Heart right ventricle (tissue), 16 donors: ENCODE results near the gene TNFAIP8L3. TPM values are rescaled to one million over a fixed set of nuclear protein-coding genes. Genes with fewer than 3 reads are reported as not detected.

Experiments used
- ATAC-seq, 8 donors: fragments of 200-7000 bp; cut with Tn5 transposase; one replicate each; pipeline ENCODE4 v1.9.1; 2020; ENCODE audit warnings: mild to moderate bottlenecking in 8 of 8, moderate library complexity in 8 of 8, moderate number of reproducible peaks in 1 of 8
- DNase-seq, 2 donors: peaks; one replicate each; pipeline ENCODE4 v3.0.0-alpha.2; 2020
- H3K27ac ChIP-seq, 10 donors: fragments of 200-600 bp; sonication (generic) in 2 of 10; one replicate each; pipeline versions ENCODE4 v1.5.0 to v1.8.0; 2020 to 2022; ENCODE audit warnings: mild to moderate bottlenecking in 3 of 10
- H3K27me3 ChIP-seq, 7 donors: fragments of 200-600 bp; one replicate each; pipeline ENCODE4 v1.8.0; 2021 to 2022; ENCODE audit warnings: mild to moderate bottlenecking in 2 of 7
- H3K36me3 ChIP-seq, 9 donors: fragments of 200-600 bp; sonication (generic) in 1 of 9; one replicate each; pipeline versions ENCODE4 v1.5.0 to v1.8.0; 2020 to 2022; ENCODE audit warnings: mild to moderate bottlenecking in 2 of 9
- H3K4me1 ChIP-seq, 9 donors: fragments of 200-600 bp; sonication (generic) in 1 of 9; one replicate each; pipeline versions ENCODE4 v1.5.0 to v1.8.0; 2020 to 2022; ENCODE audit warnings: mild to moderate bottlenecking in 4 of 9
- H3K4me3 ChIP-seq, 10 donors: fragments of 200-600 bp; sonication (generic) in 2 of 10; one replicate each; pipeline versions ENCODE4 v1.5.0 to v1.8.0; 2020 to 2022; ENCODE audit warnings: mild to moderate bottlenecking in 7 of 10, moderate library complexity in 2 of 10
- H3K9me3 ChIP-seq, 11 donors: fragments of 200-600 bp in 10 of 11; sonication (generic) in 2 of 11; one replicate each; pipeline versions ENCODE4 v1.5.0 to v1.8.0; 2013 to 2022; ENCODE audit warnings: mild to moderate bottlenecking in 2 of 11, control low read depth in 1 of 11, moderate library complexity in 1 of 11
- WGBS, 2 donors: extraction: QIAGEN DNeasy Blood & Tissue Kit; methylation state at CpG; one replicate each; pipeline ENCODE4 v1.1.7; 2013; ENCODE audit warnings: inconsistent platforms in 1 of 2; 5-methylcytosine and 5-hydroxymethylcytosine counted together
- intact Hi-C, 10 donors: fragments of 100-400 bp; cut with DNase I; formaldehyde crosslinking; loops; one replicate each; pipeline versions ENCODE4 v1.11.1 to v1.14.2; 2022
- polyA plus RNA-seq, 2 donors: library from polyadenylated mRNA; stranded (reverse); fragments of 200-250 nt; gene quantifications; one replicate each; pipeline ENCODE4 v1.2.3, GENCODE V29; 2013
- total RNA-seq, 10 donors: library from RNA; stranded (reverse); fragmentation: NEBNext Ultra II Directional in 3 of 10; extraction: Animal tissue kit (Norgen Biotek cat#: 25700) in 3 of 10; gene quantifications; one replicate each; pipeline versions ENCODE4 v1.2.1 to v1.2.4, GENCODE V29; 2021 to 2023
- TF ChIP-seq, protein P1 (sequence below), 9 donors: fragments of 200-600 bp; sonication (generic) in 2 of 9; IDR thresholded peaks; one replicate each; pipeline versions ENCODE4 v1.5.0 to v1.8.0; 2021 to 2022; ENCODE audit warnings: antibody characterized with exemption in 9 of 9, mild to moderate bottlenecking in 5 of 9, moderate library complexity in 1 of 9
- donor health status: Arrhythmogenic right ventricular cardiomyopathy.
- donor health status: ischemic (EF 13 %, LVEDD 7.1; RV severe dilation, severe dysfunction).
- donor health status: healthy with polysubstance abuse.
- donor health status: DM: no; HTN: yes; CAD: no.
- donor health status: DM: no; HTN: no; CAD: no.
- donor health status: ischemic (EF 25% LVEDD 6.9; RV normal size, moderate dysfunction).
- donor health status: ischemic (EF 25% LVEDD 5.7; RV mildly dilated, moderate dysfunction).
- donor health status: healthy.
- donor health status: DM: yes; HTN: yes; CAD: no.
- donor health status: Ischemic cardiomyopathy.
- donor health status: ischemic (EF 35%, LVEDD 5.7; RV mildly dilated, moderate dysfunction).
- donor health status: nonischemic (EF 11% LVEDD 7.7; RV severe dilation, severe dysfunction).
- donor health status: DM: yes; HTN: yes; CAD: no.
- donor health status: PGD.
- donor health status: ischemic (EF 29% LVEDD 5.4; RV normal size, mild dysfunction).
- donor health status: nonischemic (EF 23%, LVEDD 6.1; RV moderate dilation, normal function).

Gene TNFAIP8L3
- total and polyA plus RNA-seq, 12 donors, result 1.3 to 14.4 (median 3.4) TPM

DNA sequence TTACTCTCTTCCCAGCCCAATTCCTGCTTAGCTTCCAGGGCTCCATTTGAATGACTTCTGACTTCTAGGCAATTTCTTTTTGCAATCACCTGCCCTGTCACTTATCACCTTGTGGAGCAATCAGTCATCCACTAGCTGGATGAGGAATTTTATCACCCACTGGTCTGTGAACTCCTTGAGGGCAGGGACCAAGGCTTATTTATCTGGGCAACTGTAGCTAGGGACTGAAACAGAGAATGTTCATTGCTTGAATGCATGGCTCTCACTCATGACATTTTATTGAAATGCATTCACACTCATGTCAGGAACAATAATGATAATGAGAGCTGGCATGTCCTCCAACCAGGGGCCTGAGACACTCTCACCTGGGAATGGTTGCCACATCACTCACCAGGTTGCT lies 15.5 kb downstream of the TNFAIP8L3 start:
- DNase-seq (no peak), ATAC-seq (peak in 2 of 8 donors; percentile 20 to 63)
- H3K4me1 ChIP-seq, result peaks cover 0 to 35% (median 14%) of the 10 kb centered on the region in 9 donors
- peak overlapping the region in 1 of 10 donors; percentile 30 for H3K27ac ChIP-seq
- intact Hi-C loops, result loop anchor here in 1 of 10 donors (10.0 kb wide), 1 partner anchor 56 kb away; no protein-coding TSS in a partner anchor
- H3K9me3 ChIP-seq, result no peaks in the 10 kb centered on the region
- TF ChIP-seq, protein P1, sequence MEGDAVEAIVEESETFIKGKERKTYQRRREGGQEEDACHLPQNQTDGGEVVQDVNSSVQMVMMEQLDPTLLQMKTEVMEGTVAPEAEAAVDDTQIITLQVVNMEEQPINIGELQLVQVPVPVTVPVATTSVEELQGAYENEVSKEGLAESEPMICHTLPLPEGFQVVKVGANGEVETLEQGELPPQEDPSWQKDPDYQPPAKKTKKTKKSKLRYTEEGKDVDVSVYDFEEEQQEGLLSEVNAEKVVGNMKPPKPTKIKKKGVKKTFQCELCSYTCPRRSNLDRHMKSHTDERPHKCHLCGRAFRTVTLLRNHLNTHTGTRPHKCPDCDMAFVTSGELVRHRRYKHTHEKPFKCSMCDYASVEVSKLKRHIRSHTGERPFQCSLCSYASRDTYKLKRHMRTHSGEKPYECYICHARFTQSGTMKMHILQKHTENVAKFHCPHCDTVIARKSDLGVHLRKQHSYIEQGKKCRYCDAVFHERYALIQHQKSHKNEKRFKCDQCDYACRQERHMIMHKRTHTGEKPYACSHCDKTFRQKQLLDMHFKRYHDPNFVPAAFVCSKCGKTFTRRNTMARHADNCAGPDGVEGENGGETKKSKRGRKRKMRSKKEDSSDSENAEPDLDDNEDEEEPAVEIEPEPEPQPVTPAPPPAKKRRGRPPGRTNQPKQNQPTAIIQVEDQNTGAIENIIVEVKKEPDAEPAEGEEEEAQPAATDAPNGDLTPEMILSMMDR (IDR thresholded peaks at IDR 0.05), result no peak
- no peak overlapping the region for H3K4me3 ChIP-seq
- H3K36me3 ChIP-seq, result no peaks in the 10 kb centered on the region
- no peaks in the 10 kb centered on the region for H3K27me3 ChIP-seq

DNA sequence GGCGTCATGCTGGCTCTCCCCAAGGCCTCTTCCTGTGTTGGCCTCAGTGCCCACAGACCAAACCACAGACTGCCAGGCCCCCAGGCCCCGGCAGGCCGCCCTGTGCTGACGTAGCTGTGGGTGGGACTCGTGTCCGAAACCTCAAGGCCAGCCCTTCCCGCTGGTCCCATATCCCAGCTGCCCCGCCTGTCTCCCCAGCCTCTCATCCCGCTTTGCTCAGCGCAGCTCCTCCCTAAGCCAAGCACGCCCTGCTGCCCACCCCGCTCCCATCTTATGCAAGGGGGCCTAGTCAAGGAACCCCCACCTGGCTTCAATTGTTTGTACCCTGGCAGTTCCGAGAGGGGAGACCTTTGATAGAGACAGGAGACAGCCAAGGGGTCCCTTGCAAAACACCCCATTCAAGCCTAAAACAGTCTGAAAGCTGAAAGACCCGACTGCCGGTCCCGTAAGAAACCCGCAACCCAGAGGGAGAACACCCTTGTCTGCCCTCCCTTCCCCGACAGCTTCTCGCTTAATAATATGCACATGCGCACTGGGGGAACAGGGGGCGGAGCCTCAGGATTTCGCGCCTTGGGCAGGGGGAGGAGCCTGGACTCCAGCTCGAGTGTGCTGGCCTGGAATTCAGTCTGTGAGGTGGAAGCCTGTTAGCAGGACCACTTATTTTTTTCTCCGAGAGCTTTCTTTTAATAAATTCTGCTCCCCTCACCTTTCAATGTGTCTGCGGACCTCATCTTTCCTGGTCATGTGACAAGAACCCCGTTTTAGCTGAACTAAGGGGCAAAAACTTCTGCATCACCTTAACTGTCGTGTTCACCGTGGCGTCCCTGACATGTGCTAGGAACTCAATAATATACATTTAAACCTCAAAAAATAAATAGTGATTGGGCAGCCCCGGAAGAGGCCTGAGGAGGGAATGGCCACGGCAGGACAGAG lies 17.2 kb downstream of the TNFAIP8L3 start:
- Histone ChIP-seq H3K4me3 (peak overlapping the region in 7 of 10 donors; percentile 18 to 41 (median 40)), H3K4me1 (peaks cover 0 to 35% (median 15%) of the 10 kb centered on the region in 9 donors), H3K27me3 (no peaks in the 10 kb centered on the region), H3K27ac (peak overlapping the region in 6 of 10 donors; percentile 35 to 74 (median 52)), H3K36me3 (no peaks in the 10 kb centered on the region), H3K9me3 (no peaks in the 10 kb centered on the region)
- ATAC-seq (peak; percentile 38 to 85 (median 62)), DNase-seq (peak; percentile 66 to 71)
- 58 to 60% methylated on average over 32 of the region's 32 CpGs for WGBS, 2 donors
- TF ChIP-seq, protein P1 (IDR thresholded peaks at IDR 0.05), result no peak
- intact Hi-C loops, result loop anchor here in 1 of 10 donors (10.0 kb wide), 1 partner anchor 57 kb away; no protein-coding TSS in a partner anchor

DNA sequence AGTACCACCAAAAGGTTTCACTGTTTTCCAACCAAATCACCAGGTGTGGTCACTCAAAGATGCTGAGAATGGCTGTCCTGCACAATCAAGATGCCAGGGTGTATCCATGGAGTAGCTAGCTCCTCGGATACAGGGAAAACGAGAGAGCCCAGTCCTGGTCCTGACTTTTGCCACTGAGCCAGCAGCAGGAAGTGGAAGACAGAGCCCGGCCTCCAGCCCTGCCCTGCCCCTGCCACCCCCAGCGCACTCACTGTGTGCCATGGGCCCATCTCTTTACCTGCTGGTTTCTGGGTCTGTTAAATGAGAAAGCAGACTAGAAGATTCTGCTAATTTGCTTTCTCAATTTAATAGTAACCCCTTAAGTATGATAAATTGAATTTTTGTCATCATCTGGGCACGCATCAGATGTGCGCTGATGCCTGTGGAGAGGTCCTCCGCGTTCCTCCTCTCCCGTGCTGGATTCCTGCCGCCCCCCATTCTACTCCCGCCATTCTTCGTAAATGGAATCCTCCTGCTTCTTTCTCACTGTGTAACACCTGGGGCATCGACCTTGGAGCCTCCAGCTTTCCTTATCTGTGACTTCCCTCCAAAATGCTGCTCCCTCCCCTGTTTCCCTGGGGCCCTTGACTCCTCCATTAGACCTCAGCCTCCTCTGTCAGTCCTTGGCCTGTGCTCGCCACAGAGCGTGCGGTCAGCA lies 18.0 kb downstream of the TNFAIP8L3 start:
- ATAC-seq (peak in 1 of 8 donors; percentile 1), DNase-seq (no peak)
- Histone ChIP-seq H3K36me3 (no peaks in the 10 kb centered on the region), H3K27me3 (no peaks in the 10 kb centered on the region), H3K4me3 (peak overlapping the region in 3 of 10 donors; percentile 32 to 40 (median 40)), H3K27ac (peak overlapping the region in 5 of 10 donors; percentile 55 to 80 (median 74)), H3K9me3 (no peaks in the 10 kb centered on the region), H3K4me1 (peaks cover 0 to 35% (median 15%) of the 10 kb centered on the region in 9 donors)
- TF ChIP-seq, protein P1 (IDR thresholded peaks at IDR 0.05), result no peak
- 86 to 87% methylated on average over 16 of the region's 16 CpGs for WGBS, 2 donors
- intact Hi-C loops, result loop anchor here in 1 of 10 donors (10.0 kb wide), 1 partner anchor 58 kb away; no protein-coding TSS in a partner anchor
